OCI-M1 (cell line): ENCODE data around the gene ARHGEF33.

Source experiments
- DNase-seq: peaks from one replicate; lab custom pipeline; 2025; lab: John Stamatoyannopoulos, UW

Gene ARHGEF33

GRCh38 chr2:38889575-38889974 is at the start of gene ARHGEF33:
Gene ARHGEF33 (plus strand): TSS chr2:38889875. CDS start chr2:38919448, 29,573 bp downstream.
- no peak for DNase-seq

DNA sequence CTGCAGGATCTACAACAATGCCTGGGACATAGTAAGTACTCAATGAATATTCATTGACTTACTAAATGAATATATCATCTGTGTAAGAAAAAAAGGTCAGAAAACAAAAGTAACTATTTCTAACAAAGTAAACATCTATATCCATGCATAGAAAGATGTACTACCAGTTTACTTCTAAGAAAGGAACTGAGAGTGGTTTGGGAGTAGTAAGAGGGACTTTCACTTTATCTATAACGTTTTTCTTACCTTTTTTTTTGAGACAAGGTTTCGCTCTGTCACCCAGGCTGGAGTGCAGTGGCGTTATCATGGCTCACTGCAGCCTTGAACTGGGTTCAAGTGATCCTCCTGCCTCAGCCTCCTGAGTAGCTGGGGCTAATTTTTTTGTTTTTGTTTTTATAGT is 39.6 kb upstream of the ARHGEF33 start:
- DNase-seq: no peak

GRCh38 chr2:38856165-38856564 is 33.5 kb upstream of the ARHGEF33 start:
- peak; percentile 29 for DNase-seq

- DNase-seq: no peak
Observed at GRCh38 chr2:38862476-38862875, 27.2 kb upstream of the ARHGEF33 start.

GRCh38 chr2:38863061-38863695 is 26.5 kb upstream of the ARHGEF33 start:
- peak; percentile 2 for DNase-seq

- DNase-seq: no peak
Observed at GRCh38 chr2:38866773-38867443, 22.8 kb upstream of the ARHGEF33 start.

GRCh38 chr2:38871432-38871831 is 18.2 kb upstream of the ARHGEF33 start:
- no peak for DNase-seq

DNA sequence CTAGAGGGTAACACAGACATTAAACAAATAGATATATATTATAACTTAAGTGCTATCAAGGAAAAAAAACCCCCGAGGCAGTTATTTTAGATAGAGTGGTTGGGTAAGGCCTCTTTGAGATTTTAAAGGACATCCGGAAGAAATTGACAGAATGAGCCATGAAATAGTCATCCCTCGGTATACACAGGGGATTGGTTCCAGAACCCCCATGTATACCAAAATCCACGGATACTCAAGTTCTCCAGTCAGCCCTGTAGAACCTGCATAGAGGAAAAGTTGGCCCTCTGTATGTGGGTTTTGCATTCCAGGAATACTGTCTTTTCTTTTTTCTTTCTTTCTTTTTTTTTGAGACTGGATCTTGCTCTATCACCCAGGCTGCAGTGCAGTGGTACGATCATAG is 15.9 kb upstream of the ARHGEF33 start:
- DNase-seq: no peak

GRCh38 chr2:38875227-38875575 is 14.5 kb upstream of the ARHGEF33 start:
- no peak for DNase-seq

- DNase-seq: peak; percentile 88
Observed at GRCh38 chr2:38875576-38876367, 13.9 kb upstream of the ARHGEF33 start, which contains the start of the genes DHX57 and MORN2. Gene DHX57 (minus strand): TSS chr2:38875934. CDS start chr2:38868405, 7,529 bp downstream. Gene MORN2 (plus strand): TSS chr2:38875976.

DNA sequence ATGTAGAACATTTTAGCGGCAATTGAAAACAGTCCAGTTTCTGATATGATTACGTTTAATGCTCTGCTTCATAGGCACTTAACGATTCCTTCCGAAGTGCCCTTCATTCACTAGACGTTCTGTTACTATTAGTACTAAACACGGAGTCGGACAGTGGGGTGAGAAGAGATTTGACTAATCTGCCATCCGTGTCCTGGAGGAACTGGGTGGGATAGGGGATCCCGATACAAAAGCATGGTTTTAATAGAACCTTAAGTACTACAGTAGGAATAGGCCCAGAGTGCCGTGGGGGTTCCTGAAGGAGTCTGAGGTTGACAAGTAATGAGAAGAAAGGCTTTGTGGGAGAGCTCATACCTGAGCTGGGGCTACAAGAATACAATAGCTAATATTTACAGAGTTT is 13.3 kb upstream of the ARHGEF33 start:
- DNase-seq: no peak

DNA sequence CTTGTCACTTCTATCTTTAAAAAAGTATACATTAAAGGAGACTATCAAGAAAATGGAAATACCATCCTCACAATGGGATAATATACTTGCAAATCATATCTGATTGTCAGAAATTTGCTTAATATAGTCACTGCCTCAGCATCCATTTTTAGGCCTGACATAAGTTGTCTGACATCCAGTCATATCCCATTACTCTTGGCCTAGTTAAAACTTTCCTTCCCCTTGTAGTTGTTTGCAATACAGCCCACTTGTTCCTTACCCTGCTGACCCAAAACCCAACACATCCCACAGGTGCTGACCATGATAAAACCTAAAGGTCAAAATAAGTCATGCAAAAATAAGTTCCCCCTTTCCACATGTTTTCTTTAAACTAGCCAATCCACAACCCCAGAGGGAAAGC is 3.6 kb upstream of the ARHGEF33 start:
- no peak for DNase-seq

- DNase-seq: no peak
Observed at GRCh38 chr2:38887347-38887746, 2.3 kb upstream of the ARHGEF33 start.

- DNase-seq: no peak
Observed at GRCh38 chr2:38887902-38888554, 1.6 kb upstream of the ARHGEF33 start.

GRCh38 chr2:38889045-38889444 is 630 bp upstream of the ARHGEF33 start:
- DNase-seq: no peak

DNA sequence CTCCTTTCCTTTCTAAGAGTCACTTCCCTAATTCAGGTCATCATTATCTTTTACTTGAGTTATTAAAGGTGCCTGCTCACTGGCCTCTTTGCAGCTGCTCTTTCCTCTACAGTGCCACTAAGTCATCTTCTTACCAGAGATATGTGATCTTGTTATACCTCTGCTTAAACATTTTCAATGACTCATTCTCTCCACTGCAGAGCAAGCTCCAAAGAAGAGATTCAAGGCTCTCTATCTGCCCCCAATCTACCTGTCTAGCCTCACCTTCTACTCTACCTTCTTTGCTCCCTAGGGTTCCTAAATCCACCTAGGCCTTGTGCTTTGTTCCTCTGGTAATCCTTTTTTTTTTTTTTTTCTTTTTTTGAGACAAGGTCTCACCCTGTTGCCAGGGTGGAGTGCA is 3.1 kb downstream of the ARHGEF33 start:
- DNase-seq: no peak

DNA sequence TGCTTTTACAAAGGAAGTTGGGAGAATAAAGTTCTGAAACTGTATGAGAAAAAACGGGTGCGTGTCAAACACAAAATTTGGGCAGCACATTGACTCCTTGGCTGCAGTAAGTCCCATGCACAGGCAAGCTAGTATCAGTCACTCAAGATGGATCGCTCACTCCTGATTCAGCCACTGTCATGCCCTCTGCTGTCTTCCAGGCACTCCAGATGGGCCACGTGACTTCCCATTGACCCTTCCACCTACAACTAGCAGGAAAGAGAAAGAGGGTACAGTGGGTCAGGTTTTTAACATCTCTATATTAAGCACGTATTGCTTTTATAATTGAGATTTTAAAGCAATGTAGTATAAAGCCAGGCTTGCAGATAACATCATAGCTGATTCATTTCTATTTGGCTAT is 8.6 kb downstream of the ARHGEF33 start:
- no peak for DNase-seq

- no peak for DNase-seq
Observed at GRCh38 chr2:38900726-38901125, 11.1 kb downstream of the ARHGEF33 start.

DNA sequence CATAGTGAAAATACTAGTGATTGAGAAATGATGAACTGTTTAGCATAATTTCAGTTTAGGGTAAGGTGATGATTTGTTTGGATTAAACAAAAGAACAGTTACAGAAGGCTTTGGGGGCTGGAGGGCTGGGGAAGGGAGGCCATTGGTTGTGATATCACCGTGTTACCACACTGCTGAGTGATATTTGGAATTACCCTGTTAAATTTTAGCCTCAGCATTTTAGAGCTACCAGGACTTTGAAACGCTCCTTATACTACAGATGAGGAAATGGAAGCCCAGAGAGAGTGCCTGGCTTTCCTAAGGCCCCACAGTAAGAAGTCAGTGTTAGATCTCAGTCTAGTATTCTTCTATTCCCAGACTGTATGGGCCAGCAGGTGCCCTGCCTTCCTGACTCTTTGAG is 15.6 kb downstream of the ARHGEF33 start:
- DNase-seq: no peak

GRCh38 chr2:38907242-38907641 is 17.6 kb downstream of the ARHGEF33 start:
- DNase-seq: no peak

GRCh38 chr2:38907743-38908562 is 18.3 kb downstream of the ARHGEF33 start:
- peak; percentile 19 for DNase-seq

- no peak for DNase-seq
Observed at GRCh38 chr2:38909872-38910271, 20.2 kb downstream of the ARHGEF33 start.
